Esophagus muscularis mucosa (tissue), 3 donors: ENCODE results near the gene RAI14.

ENCODE experiments used
- POLR2A ChIP-seq: fragments of 450-650 bp; IDR thresholded peaks from one replicate; pipeline ENCODE4 v1.6.1; 2017; ENCODE audit warnings: antibody characterized with exemption, moderate library complexity, mild to moderate bottlenecking, low read depth
- POLR2AphosphoS5 ChIP-seq, 2 donors: sonication (generic); formaldehyde crosslinking; IDR thresholded peaks; one replicate each; pipeline ENCODE4 v1.6.1; 2017; ENCODE audit warnings: antibody characterized with exemption in 2 of 2
- TF ChIP-seq, protein P1 (sequence below), 3 experiments: fragments of 200-600 bp in 2 of 3; fragments of 450-650 bp in 1 of 3; sonication (generic) in 2 of 3; IDR thresholded peaks; one replicate each; pipeline ENCODE4 v1.5.1; 2017 to 2019; ENCODE audit warnings: antibody characterized with exemption in 3 of 3, mild to moderate bottlenecking in 2 of 3, moderate library complexity in 1 of 3

DNA sequence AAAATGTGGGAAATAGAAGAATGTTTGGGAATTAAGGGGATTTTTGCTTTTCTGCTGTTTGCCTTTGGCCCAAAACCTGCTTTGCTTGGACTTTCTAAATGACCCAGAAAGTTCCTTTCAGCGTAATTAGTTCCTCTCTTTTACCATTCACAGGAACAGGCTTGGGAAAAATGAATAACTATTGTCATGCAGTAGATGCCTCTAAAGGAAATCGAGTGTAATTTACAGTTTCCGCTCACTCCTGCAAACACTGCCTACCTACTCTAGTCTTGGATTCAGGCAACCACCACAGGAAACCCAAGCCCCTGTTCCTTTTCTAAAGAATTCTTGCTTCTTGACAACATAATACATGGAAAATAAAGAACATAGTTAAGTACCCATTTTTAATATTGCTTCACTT, 207.8 kb downstream of the RAI14 start:
- TF ChIP-seq, protein P1, sequence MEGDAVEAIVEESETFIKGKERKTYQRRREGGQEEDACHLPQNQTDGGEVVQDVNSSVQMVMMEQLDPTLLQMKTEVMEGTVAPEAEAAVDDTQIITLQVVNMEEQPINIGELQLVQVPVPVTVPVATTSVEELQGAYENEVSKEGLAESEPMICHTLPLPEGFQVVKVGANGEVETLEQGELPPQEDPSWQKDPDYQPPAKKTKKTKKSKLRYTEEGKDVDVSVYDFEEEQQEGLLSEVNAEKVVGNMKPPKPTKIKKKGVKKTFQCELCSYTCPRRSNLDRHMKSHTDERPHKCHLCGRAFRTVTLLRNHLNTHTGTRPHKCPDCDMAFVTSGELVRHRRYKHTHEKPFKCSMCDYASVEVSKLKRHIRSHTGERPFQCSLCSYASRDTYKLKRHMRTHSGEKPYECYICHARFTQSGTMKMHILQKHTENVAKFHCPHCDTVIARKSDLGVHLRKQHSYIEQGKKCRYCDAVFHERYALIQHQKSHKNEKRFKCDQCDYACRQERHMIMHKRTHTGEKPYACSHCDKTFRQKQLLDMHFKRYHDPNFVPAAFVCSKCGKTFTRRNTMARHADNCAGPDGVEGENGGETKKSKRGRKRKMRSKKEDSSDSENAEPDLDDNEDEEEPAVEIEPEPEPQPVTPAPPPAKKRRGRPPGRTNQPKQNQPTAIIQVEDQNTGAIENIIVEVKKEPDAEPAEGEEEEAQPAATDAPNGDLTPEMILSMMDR (IDR thresholded peaks at IDR 0.05), result no peak
- TF ChIP-seq POLR2A (no peak), POLR2AphosphoS5 (IDR thresholded peaks at IDR 0.05) (no peak)
